ENCODE data around the gene ATP11B. TPM values are rescaled to one million over a fixed set of nuclear protein-coding genes. Genes with fewer than 3 reads are reported as not detected.

ATP11B gene
- total RNA-seq, 2 donors from 2014 or later: 28.9 to 36.2 TPM

DNA sequence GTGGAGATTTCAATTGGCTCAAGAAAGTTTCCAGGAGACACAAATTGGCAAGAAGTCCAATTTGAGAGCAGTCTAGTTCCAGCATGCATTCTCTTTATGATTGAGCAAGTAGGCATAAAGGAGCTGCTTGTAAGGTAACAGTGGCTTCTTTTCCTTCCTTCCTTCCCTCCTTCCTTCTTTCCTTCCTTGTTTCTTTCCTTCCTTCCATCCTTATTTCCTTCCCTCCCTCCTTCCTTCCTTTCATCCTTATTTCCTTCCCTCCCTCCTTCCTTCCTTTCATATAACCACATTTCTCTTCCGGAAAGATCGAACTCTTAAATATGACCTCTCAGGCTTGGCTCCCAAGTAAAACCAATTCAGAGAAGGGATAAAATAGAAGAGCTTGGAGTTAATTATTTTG lies 29.4 kb upstream of the ATP11B start:
- no peaks in the 10 kb centered on the region for H3K27me3 ChIP-seq
- no peak for DNase-seq (ENCODE audit: low spot score)
- no peak overlapping the region for H3K4me3 ChIP-seq
- no peaks in the 10 kb centered on the region for H3K36me3 ChIP-seq
- TF ChIP-seq, protein P1, sequence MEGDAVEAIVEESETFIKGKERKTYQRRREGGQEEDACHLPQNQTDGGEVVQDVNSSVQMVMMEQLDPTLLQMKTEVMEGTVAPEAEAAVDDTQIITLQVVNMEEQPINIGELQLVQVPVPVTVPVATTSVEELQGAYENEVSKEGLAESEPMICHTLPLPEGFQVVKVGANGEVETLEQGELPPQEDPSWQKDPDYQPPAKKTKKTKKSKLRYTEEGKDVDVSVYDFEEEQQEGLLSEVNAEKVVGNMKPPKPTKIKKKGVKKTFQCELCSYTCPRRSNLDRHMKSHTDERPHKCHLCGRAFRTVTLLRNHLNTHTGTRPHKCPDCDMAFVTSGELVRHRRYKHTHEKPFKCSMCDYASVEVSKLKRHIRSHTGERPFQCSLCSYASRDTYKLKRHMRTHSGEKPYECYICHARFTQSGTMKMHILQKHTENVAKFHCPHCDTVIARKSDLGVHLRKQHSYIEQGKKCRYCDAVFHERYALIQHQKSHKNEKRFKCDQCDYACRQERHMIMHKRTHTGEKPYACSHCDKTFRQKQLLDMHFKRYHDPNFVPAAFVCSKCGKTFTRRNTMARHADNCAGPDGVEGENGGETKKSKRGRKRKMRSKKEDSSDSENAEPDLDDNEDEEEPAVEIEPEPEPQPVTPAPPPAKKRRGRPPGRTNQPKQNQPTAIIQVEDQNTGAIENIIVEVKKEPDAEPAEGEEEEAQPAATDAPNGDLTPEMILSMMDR (IDR thresholded peaks at IDR 0.05): no peak
- no peaks in the 10 kb centered on the region for H3K9me3 ChIP-seq
- no peak overlapping the region for H3K27ac ChIP-seq
- H3K4me1 ChIP-seq: no peaks in the 10 kb centered on the region

DNA sequence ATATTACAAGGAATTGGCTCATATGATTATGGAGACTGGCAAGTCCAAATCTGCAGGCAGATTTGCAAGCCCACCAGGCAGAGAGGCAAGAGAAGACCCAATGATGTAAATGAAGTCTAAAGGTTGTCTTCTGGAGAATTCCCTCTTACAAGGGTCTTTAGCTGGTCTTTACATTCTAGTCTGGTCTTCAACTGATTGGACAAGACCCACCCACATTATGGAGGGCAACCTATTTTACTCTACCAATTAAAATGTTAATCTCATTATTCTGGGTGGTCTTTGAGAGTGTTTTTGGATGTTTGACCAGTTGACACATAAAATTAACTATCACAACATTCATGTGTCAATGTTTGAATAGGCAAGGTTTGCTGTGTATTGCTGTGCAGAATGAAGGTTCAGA lies 28.0 kb upstream of the ATP11B start:
- Histone ChIP-seq H3K27ac (no peak overlapping the region), H3K36me3 (no peaks in the 10 kb centered on the region), H3K27me3 (no peaks in the 10 kb centered on the region), H3K4me3 (no peak overlapping the region), H3K9me3 (no peaks in the 10 kb centered on the region), H3K4me1 (no peaks in the 10 kb centered on the region)
- TF ChIP-seq, protein P1 (IDR thresholded peaks at IDR 0.05): no peak
- no peak for DNase-seq (ENCODE audit: low spot score)

DNA sequence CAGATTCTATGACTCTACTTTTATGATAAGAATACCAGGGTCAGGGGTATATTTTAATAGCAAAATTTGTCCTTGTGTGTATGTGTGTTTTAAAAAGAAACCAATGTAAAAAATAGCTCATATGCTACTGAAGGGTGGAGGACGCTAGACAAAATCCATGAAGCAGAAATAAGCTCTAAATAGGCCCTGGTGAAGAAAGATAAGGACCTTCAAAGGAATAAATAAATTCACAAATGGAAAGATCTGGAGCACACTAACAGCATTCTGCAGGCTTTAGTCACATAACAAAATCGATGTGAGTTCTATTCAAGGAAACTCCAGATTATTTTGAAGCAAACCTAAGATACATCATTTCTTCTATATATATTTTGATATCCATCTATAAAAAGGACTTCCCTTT lies 27.2 kb upstream of the ATP11B start:
- H3K9me3 ChIP-seq: no peaks in the 10 kb centered on the region
- no peak overlapping the region for H3K27ac ChIP-seq
- TF ChIP-seq, protein P1 (IDR thresholded peaks at IDR 0.05): no peak
- no peaks in the 10 kb centered on the region for H3K4me1 ChIP-seq
- no peaks in the 10 kb centered on the region for H3K27me3 ChIP-seq
- no peak for DNase-seq (ENCODE audit: low spot score)
- no peaks in the 10 kb centered on the region for H3K36me3 ChIP-seq
- H3K4me3 ChIP-seq: no peak overlapping the region

DNA sequence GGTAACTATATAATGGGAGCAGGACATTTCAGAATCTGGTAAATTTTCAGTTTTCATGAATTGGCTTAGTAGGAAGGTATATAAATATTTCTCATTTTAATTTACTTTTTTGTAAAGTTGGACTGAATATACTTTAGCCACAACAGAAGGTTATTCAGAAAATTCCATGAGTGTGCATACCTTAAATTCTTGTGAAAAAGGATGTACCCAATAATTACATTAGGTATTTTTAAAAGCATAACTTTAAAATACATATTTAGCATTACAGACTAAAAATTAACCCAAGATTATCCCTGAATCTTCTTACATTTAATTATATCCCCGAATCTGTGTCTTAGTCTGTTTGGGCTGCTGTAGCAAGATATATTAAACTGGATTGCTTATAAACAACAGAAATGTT lies 24.9 kb upstream of the ATP11B start:
- no peak for DNase-seq (ENCODE audit: low spot score)
- TF ChIP-seq, protein P1 (IDR thresholded peaks at IDR 0.05): no peak
- Histone ChIP-seq H3K27me3 (no peaks in the 10 kb centered on the region), H3K27ac (no peak overlapping the region), H3K36me3 (no peaks in the 10 kb centered on the region), H3K9me3 (no peaks in the 10 kb centered on the region), H3K4me1 (no peaks in the 10 kb centered on the region), H3K4me3 (no peak overlapping the region)

DNA sequence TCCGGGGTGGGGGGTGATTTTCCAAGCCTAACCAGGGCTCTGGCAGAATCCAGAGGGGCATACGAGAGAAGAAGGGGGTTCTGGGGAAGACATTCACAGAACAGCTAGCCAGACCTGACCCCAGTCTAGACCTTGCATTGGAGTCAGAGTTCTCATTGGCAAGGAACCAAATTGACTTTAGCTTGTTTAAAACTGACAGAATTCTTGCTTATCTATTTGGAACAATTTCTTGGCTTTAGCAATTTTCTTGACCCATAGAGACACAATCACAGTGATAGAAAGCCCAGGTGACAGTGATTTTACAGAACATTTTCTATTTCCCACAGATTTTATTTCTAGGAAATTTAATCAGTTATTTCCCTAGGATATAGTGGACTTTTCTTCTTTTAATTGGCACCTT lies 23.6 kb upstream of the ATP11B start:
- no peaks in the 10 kb centered on the region for H3K36me3 ChIP-seq
- no peaks in the 10 kb centered on the region for H3K4me1 ChIP-seq
- no peak overlapping the region for H3K27ac ChIP-seq
- H3K9me3 ChIP-seq: no peaks in the 10 kb centered on the region
- no peak overlapping the region for H3K4me3 ChIP-seq
- H3K27me3 ChIP-seq: no peaks in the 10 kb centered on the region
- no peak for DNase-seq (ENCODE audit: low spot score)
- TF ChIP-seq, protein P1 (IDR thresholded peaks at IDR 0.05): no peak

DNA sequence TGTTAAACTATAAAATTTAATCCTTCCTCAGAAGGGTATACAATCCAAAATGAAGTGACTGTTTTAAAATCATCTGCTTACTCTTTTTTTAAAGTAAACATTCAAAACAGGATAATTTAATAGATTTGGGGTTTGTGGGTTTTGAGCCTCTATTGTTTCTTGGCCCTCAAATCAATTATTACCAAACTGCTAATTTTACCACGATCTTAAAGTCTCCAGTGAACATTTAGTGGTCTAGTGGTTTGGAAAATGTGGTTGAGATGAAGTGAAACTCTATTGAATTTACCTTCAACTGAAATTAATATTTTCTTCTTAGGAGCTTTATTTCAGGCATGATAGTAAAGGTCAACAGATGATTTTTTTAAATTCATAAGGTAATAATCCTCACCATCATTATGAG lies 11.2 kb upstream of the ATP11B start:
- Histone ChIP-seq H3K27ac (no peak overlapping the region), H3K4me1 (no peaks in the 10 kb centered on the region), H3K27me3 (no peaks in the 10 kb centered on the region), H3K4me3 (no peak overlapping the region), H3K9me3 (no peaks in the 10 kb centered on the region), H3K36me3 (no peaks in the 10 kb centered on the region)
- DNase-seq (ENCODE audit: low spot score): no peak
- TF ChIP-seq, protein P1 (IDR thresholded peaks at IDR 0.05): no peak
